LNCAP (cell line): ENCODE results near the gene AR.

Source experiments
- CTCF ChIP-seq: fragments of 450-650 bp; IDR thresholded peaks from 2 replicates; pipeline ENCODE4 v1.5.1; 2017; ENCODE audit warnings: mild to moderate bottlenecking

Gene AR

GRCh38 chrX:67619253-67619652 lies 75.4 kb downstream of the AR start:
- no peak for TF ChIP-seq CTCF

DNA sequence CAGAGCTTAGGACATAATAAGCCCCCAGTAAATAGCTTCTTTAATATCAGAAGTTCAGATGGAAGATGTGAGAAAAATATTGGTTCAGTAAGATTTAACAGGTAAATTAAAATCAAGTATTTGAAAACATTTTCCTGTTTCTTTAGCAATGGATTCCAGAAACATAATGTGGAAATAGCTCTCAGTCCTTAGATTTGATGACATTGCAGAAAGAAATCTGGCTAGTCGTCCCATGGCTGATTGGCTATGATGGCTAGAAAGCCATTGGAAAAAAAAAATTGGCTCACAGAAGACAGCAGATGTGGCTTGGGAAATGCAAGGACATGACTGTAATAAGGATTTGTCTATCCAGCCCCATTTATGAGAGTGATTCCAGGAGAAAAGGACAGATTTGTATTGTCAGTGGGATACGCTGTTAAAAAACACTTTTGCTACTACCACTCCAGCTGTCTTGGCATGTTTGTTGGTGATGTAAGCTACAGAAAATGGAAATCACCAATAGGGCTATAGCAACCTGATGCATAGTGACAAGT lies 78.3 kb downstream of the AR start:
- no peak for TF ChIP-seq CTCF

GRCh38 chrX:67624325-67624724 lies 80.5 kb downstream of the AR start:
- TF ChIP-seq CTCF = no peak

GRCh38 chrX:67635424-67635823 lies 91.6 kb downstream of the AR start:
- TF ChIP-seq CTCF = no peak

GRCh38 chrX:67636532-67636931 lies 92.7 kb downstream of the AR start:
- TF ChIP-seq CTCF = no peak

DNA sequence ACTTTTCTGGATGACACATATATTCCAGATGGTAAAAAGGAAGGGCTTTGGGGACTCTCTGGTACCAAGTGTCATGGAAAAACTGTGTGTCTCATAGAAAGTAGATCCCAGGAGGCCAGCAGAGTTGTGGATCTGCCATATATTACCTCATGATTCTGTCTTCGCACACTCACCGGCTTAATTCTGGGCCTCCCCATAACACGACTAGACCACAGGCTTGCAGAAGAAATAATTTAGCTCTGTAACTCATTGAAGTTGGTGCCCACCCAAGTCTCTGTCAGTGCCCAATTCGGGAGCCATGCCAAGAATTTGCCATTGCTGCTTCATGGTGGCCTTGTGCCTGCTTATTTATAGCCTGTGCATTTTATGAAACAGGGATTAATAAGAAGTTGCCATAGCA lies 104.5 kb downstream of the AR start:
- no peak for TF ChIP-seq CTCF

- TF ChIP-seq CTCF = no peak
These were observed 107.8 kb downstream of the AR start for GRCh38 chrX:67651437-67652142.

- TF ChIP-seq CTCF = no peak
These were observed 108.7 kb downstream of the AR start for GRCh38 chrX:67652543-67652942.
